WERI-Rb-1 (cell line): Measurements from ENCODE around the gene METTL26.

ENCODE experiments used
- DNase-seq: peaks from one replicate; pipeline ENCODE4 v3.0.0-alpha.2; 2020
- H3K27ac ChIP-seq: fragments of 250-450 bp; sonication (Bioruptor Pico); 2 replicates; pipeline ENCODE4 v1.5.1; 2020; ENCODE audit warnings: mild to moderate bottlenecking, moderate library complexity
- H3K27me3 ChIP-seq: fragments of 250-450 bp; sonication (Bioruptor Pico); 2 replicates; pipeline ENCODE4 v1.5.1; 2021; ENCODE audit warnings: mild to moderate bottlenecking, low read depth, moderate library complexity; ENCODE audit not compliant: insufficient read depth, severe bottlenecking
- H3K36me3 ChIP-seq: fragments of 250-450 bp; sonication (Bioruptor Pico); 2 replicates; pipeline ENCODE4 v1.5.1; 2020; ENCODE audit warnings: mild to moderate bottlenecking, moderate library complexity
- H3K4me3 ChIP-seq: 2 replicates; pipeline ENCODE4 v1.5.1; 2011; ENCODE audit warnings: low read depth, mild to moderate bottlenecking, control low read depth, low read length
- H3K9me3 ChIP-seq: fragments of 250-450 bp; sonication (Bioruptor Pico); 2 replicates; pipeline ENCODE4 v1.5.1; 2021; ENCODE audit warnings: mild to moderate bottlenecking, moderate library complexity; ENCODE audit not compliant: severe bottlenecking
- TF ChIP-seq, protein P1 (sequence below): IDR thresholded peaks from 2 replicates; pipeline ENCODE4 v1.5.1; 2011; ENCODE audit warnings: low read depth, mild to moderate bottlenecking, control low read depth, inconsistent platforms, low read length

The METTL26 gene

DNA sequence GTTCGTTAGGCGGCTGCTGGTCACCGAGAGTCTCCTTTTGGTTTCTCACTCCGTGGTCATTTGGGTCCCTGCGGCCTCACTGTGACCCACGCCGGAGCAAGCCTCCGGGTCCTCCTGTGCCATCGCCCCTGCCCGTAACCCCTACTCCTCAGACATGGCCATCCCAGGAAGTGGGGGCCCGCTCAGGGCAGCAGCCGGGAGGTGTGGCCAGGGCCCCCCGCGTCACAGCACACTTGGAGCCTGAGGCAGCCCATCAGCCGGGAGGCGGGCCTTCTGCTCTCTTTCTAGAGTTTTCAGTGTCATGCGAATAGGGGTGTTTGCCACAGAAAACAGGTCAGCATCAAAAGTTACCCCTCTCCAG is 13.2 kb downstream of the METTL26 start:
- H3K27ac ChIP-seq: no peak overlapping the region
- peaks cover 29% of the 10 kb centered on the region for H3K36me3 ChIP-seq

DNA sequence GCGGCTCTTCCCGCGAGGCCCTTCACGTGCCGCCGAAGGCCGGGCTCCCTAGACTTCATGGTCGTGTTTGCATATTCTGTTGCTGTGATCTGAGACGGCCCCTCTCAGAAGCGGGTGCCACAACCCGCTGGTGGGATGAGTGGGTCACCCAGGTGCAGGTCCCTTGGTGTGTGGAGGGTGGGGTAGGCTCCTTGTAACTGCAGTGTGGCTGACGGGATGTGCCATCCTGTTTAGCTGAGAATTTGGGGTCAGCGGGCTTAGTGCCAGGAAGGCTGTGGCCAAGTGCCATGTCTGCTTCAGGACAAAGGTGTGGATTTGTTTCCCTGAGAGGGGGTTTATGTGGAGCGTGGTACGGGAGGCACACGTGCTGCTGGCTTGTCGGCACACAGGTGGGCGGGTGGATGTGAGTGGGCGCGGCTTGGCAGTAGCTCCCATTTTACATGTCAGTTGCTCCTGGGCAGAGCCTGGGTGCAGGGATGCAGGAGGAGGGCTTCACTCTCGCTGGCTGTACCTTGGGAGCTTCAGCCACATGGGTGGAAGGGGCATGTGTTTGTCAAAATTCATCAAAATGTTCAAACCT is 14.5 kb downstream of the METTL26 start:
- Histone ChIP-seq H3K27me3 (no peaks in the 10 kb centered on the region), H3K4me3 (no peak overlapping the region), H3K36me3 (peaks cover 23% of the 10 kb centered on the region), H3K27ac (no peak overlapping the region), H3K9me3 (no peaks in the 10 kb centered on the region)
- DNase-seq: no peak
- TF ChIP-seq, protein P1, sequence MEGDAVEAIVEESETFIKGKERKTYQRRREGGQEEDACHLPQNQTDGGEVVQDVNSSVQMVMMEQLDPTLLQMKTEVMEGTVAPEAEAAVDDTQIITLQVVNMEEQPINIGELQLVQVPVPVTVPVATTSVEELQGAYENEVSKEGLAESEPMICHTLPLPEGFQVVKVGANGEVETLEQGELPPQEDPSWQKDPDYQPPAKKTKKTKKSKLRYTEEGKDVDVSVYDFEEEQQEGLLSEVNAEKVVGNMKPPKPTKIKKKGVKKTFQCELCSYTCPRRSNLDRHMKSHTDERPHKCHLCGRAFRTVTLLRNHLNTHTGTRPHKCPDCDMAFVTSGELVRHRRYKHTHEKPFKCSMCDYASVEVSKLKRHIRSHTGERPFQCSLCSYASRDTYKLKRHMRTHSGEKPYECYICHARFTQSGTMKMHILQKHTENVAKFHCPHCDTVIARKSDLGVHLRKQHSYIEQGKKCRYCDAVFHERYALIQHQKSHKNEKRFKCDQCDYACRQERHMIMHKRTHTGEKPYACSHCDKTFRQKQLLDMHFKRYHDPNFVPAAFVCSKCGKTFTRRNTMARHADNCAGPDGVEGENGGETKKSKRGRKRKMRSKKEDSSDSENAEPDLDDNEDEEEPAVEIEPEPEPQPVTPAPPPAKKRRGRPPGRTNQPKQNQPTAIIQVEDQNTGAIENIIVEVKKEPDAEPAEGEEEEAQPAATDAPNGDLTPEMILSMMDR: no peak

More for the DNA sequence above, 13.2 kb downstream of the METTL26 start:
- TF ChIP-seq, protein P1: no peak
- Histone ChIP-seq H3K27me3 (no peaks in the 10 kb centered on the region), H3K4me3 (no peak overlapping the region), H3K9me3 (no peaks in the 10 kb centered on the region)
- no peak for DNase-seq

DNA sequence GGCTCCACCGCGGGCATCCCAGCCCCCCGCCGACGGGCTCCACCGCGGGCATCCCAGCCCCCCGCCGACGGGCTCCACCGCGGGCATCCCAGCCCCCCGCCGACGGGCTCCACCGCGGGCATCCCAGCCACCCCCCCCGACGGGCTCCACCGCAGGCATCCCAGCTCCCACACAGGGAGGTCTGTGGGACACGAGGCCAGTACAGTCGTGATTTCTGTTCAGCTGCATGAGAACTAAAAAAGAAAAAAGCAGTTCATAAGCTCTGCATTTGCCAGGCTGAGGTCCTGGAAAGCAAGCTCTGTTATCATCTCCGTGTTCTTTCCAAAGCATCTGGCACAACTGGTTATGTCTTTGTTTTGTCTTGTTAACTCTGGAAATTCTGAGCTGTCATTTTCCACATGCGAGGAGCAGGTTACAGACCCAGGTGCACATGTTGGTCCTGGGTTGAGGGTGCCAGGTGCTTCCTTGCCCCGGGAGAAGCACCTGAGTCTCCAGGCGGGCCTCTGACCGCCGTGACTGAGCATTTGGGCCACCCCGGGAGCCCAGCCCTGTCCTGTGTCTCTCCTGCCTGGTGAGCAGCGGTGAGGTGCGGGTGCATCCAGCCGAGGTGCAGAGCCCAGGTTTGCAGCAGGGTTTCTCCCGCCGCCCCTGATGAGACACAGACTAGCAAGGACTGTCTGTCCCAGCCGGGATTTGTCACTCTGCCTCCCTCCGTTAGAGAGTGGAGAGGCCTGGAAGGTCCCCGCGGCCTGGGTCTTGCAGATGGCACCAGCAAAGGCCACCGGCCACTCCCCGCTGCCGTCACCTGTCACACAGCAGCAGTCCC is 15.2 kb downstream of the METTL26 start:
- H3K27me3 ChIP-seq: no peaks in the 10 kb centered on the region
- no peak for DNase-seq
- no peak overlapping the region for H3K4me3 ChIP-seq
- H3K36me3 ChIP-seq: peaks cover 15% of the 10 kb centered on the region
- H3K9me3 ChIP-seq: no peaks in the 10 kb centered on the region
- TF ChIP-seq, protein P1: no peak
- no peak overlapping the region for H3K27ac ChIP-seq

DNA sequence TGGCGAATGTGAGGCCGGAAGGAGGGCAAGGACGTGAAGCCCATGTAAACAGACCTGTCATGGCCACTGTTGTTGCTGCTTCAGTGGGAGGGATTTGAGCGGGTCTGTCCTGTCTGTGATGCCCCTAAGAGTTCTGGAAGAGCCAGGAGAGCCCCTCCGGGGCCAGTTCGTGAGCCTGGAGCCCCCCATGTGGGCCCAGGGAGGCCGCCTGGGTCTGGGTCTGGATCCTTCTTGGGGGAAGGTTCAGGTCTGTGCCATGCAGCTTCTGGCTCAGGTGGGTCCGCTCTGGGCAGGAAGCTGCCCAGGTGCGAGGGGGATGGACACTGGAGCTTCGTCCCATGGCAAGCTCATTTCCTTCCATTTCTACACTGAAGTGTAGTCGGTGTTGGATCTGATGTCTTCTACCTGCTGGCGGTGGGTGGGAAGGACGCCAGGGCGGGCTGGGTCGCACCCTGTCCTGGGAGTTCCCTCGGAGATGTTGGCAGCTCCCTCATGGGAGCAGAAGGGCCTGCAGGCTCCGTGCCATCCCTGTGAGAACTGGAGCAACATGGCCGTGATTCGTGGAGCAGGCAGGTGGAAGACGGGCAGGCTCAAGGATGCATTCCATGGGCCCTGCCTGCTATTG is 16.5 kb downstream of the METTL26 start:
- Histone ChIP-seq H3K36me3 (peaks cover 18% of the 10 kb centered on the region), H3K27me3 (no peaks in the 10 kb centered on the region), H3K27ac (no peak overlapping the region), H3K4me3 (no peak overlapping the region), H3K9me3 (no peaks in the 10 kb centered on the region)
- TF ChIP-seq, protein P1: no peak
- no peak for DNase-seq

DNA sequence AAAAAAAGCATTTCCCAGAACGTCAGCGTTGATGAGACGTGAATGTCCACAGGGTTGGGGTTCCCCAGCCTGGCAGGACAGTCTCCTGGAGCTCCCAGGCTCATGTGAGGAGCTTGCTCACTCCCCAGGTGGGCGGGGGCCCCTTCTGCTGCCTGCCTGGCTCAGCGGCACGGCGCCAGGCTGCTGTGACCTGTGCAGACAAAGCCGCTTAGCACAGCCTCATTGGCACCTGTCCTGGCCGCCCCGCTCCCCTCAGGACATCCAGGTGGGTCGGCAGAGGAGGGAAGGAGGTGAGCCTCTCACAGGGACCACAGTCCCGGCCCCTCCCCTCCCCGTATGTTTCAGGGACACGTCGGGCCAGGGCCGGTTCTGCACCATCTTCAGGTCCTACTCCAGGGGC is 18.2 kb downstream of the METTL26 start:
- Histone ChIP-seq H3K27ac (peak overlapping the region; percentile 62), H3K36me3 (peaks cover 18% of the 10 kb centered on the region), H3K9me3 (no peaks in the 10 kb centered on the region), H3K27me3 (no peaks in the 10 kb centered on the region), H3K4me3 (no peak overlapping the region)
- TF ChIP-seq, protein P1: no peak
- DNase-seq: peak; percentile 75
